ENCODE data around the gene ICE2.
"Not testable (repeated sequence)": the region's sequence is repeated elsewhere in the genome, so short reads cannot be mapped to it uniquely, and the experiment has no call there.

GRCh38 chr15:60412807-60413206, 66.1 kb downstream of the ICE2 start:
- not testable (repeated sequence) for TF ChIP-seq CTCF (IDR thresholded peaks at IDR 0.05); JUND (IDR thresholded peaks at IDR 0.05); EP300 (IDR thresholded peaks at IDR 0.05; ENCODE audit: borderline replicate concordance in 1 of 2, low read depth in 1 of 2, low read length in 1 of 2); ELF1 (IDR thresholded peaks at IDR 0.05); YY1 (IDR thresholded peaks at IDR 0.05; ENCODE audit: low read depth); FOXJ3 (CRISPR knock-in tag; IDR thresholded peaks at IDR 0.05); USF1 (IDR thresholded peaks at IDR 0.05; ENCODE audit: borderline replicate concordance, low read depth); POLR2AphosphoS5 (IDR thresholded peaks at IDR 0.05; ENCODE audit: low read depth, low read length); MEF2A (IDR thresholded peaks at IDR 0.05; ENCODE audit: borderline replicate concordance, low read depth); CHD2 (IDR thresholded peaks at IDR 0.05; ENCODE audit: low read length, partially characterized antibody); SIN3A (IDR thresholded peaks at IDR 0.05; ENCODE audit: borderline replicate concordance, low read depth, low read length); IRF3 (IDR thresholded peaks at IDR 0.05; ENCODE audit: low read depth, low read length)
- TF ChIP-seq, protein P1, sequence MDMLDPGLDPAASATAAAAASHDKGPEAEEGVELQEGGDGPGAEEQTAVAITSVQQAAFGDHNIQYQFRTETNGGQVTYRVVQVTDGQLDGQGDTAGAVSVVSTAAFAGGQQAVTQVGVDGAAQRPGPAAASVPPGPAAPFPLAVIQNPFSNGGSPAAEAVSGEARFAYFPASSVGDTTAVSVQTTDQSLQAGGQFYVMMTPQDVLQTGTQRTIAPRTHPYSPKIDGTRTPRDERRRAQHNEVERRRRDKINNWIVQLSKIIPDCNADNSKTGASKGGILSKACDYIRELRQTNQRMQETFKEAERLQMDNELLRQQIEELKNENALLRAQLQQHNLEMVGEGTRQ (IDR thresholded peaks at IDR 0.05; ENCODE audit: borderline replicate concordance, low read depth, low read length): not testable (repeated sequence)
- TF ChIP-seq, protein P2, sequence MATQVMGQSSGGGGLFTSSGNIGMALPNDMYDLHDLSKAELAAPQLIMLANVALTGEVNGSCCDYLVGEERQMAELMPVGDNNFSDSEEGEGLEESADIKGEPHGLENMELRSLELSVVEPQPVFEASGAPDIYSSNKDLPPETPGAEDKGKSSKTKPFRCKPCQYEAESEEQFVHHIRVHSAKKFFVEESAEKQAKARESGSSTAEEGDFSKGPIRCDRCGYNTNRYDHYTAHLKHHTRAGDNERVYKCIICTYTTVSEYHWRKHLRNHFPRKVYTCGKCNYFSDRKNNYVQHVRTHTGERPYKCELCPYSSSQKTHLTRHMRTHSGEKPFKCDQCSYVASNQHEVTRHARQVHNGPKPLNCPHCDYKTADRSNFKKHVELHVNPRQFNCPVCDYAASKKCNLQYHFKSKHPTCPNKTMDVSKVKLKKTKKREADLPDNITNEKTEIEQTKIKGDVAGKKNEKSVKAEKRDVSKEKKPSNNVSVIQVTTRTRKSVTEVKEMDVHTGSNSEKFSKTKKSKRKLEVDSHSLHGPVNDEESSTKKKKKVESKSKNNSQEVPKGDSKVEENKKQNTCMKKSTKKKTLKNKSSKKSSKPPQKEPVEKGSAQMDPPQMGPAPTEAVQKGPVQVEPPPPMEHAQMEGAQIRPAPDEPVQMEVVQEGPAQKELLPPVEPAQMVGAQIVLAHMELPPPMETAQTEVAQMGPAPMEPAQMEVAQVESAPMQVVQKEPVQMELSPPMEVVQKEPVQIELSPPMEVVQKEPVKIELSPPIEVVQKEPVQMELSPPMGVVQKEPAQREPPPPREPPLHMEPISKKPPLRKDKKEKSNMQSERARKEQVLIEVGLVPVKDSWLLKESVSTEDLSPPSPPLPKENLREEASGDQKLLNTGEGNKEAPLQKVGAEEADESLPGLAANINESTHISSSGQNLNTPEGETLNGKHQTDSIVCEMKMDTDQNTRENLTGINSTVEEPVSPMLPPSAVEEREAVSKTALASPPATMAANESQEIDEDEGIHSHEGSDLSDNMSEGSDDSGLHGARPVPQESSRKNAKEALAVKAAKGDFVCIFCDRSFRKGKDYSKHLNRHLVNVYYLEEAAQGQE (IDR thresholded peaks at IDR 0.05; ENCODE audit: low read depth, low read length): not testable (repeated sequence)
